ENCODE measurements around the gene KNG1.

- TF ChIP-seq CTCF (IDR thresholded peaks at IDR 0.05): no peak
- TF ChIP-seq POLR2A (IDR thresholded peaks at IDR 0.05): no peak
Measured at GRCh38 chr3:186693843-186694242, 23.3 kb upstream of the KNG1 start.
